ENCODE data around the gene GRK4.
"Not testable (repeated sequence)": the region's sequence is repeated elsewhere in the genome, so short reads cannot be mapped to it uniquely, and the experiment has no call there.

Gene GRK4

DNA sequence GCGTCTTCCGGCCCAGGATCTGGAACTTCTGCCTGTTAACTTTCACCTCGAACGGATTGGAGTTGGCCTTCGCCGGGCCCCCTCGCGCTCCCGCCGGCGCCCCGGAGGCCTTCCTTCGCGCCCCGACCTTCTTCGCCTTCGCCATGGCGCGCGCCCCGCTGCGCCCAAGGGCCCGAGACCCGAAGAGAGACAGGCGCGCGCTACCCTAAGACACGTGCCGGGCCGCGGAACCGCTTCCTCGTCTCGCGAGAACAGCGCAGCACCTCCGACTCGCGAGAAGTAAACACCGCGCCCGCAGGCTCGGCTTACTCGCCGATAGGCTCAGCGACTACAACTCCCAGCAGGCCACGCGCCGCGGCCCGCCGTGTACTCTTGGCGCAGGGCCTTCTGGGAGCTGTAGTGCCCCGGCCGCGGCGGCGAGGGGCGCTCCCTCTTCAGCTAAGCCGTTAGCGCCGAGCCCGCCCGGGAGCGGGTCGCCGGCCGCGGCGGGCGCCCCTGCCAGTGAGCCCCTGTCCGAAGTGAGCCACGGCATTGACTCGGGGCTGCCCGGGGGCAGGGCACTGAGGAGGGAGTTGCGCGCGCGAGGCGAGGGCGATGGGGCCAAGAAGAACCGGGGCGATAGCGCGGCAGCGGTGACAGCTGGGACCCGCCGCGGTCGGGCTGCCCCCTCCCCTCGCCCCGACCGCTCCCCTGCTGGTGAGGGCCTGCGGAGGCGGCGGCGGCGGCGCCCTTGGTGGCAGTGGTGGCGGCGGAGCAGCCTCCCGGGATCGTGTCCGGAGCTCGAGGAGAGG is at the start of gene GRK4, which contains the start of gene NOP14:
Gene GRK4 (plus strand): TSS at position 397 of the 791 bp plus-strand sequence. CDS start 500 bp downstream, outside the sequence.
Gene NOP14 (minus strand): TSS at position 232 of the 791 bp plus-strand sequence. CDS start 87 bp downstream, at position 145.
- peak; percentile 87 for DNase-seq (ENCODE audit: low read depth)

- DNase-seq (ENCODE audit: low read depth): no peak
Observed at GRCh38 chr4:2914256-2915126, 48.9 kb upstream of the GRK4 start.

GRCh38 chr4:2915789-2916188 is 47.6 kb upstream of the GRK4 start:
- DNase-seq (ENCODE audit: low read depth): no peak

DNA sequence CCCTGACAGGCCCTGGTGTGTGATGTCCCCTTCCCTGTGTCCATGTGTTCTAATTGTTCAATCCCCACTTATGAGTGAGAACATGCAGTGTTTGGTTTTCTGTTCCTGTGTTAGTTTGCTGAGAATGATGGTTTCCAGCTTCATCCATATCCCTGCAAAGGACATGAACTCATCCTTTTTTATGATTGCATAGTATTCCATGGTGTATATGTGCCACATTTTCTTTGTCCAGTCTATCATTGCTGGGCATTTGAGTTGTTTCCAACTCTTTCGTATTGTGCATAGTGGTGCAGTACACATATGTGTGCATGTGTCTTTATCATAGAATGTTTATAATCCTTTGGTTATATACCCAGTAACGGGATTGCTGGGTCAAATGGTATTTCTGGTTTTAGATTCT is 46.7 kb upstream of the GRK4 start:
- DNase-seq (ENCODE audit: low read depth): not testable (repeated sequence)

DNA sequence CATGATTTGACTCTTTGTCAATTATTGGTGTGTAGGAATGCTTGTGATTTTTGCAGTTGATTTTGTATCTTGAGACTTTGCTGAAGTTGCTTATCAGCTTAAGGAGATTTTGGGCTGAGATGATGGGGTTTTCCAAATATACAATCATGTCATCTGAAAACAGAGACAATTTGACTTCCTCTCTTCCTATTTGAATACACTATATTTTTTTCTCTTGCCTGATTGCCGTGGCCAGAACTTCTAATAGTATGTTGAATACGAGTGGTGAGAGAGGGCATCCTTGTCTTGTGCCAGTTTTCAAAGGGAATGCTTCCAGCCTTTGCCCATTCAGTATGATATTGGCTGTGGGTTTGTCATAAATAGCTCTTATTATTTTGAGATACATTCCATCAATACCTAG is 45.1 kb upstream of the GRK4 start:
- not testable (repeated sequence) for DNase-seq (ENCODE audit: low read depth)

DNA sequence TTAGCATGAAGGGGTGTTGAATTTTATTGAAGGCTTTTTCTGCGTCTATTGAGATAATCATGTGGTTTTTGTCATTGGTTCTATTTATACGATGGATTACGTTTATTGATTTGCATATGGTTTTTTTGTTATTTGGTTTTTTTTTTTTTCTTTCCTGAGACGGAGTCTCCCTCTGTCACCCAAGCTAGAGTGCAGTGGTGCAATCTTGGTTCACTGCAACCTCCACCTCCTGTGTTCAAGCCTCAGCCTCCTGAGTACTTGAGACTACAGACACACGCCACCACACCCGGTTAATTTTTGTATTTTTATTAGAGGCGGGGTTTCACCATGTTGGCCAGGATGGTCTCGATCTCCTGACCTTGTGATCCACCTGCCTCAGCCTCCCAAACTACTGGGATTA is 44.7 kb upstream of the GRK4 start:
- not testable (repeated sequence) for DNase-seq (ENCODE audit: low read depth)

- not testable (repeated sequence) for DNase-seq (ENCODE audit: low read depth)
Observed at GRCh38 chr4:2922453-2923101, 40.8 kb upstream of the GRK4 start.

GRCh38 chr4:2923141-2923551 is 40.2 kb upstream of the GRK4 start:
- no peak for DNase-seq (ENCODE audit: low read depth)

DNA sequence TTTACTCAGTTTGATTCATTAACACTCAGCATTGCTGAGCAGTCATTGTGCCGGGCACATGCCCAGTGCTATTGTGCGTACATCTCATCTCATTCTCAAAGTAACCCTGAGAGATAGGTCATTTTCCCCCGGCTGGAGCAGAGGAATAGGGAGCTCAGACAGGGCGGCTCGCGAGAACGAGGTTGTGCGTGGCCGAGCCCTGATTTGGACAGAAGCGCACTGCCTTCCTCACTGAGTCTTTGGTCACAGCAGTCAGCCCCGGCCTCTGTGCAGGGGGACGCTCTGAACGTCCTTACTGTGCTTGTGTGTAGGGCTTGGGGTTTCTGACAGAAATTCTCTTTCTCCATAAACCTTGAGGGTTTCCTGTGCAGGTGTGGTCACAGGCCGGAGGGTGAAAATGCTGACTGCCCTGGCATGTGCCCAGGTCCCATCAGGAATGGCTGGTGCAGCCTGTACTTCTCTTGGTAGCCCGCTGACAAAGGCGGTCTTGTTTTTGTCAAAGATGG is 39.6 kb upstream of the GRK4 start:
- no peak for DNase-seq (ENCODE audit: low read depth)

DNA sequence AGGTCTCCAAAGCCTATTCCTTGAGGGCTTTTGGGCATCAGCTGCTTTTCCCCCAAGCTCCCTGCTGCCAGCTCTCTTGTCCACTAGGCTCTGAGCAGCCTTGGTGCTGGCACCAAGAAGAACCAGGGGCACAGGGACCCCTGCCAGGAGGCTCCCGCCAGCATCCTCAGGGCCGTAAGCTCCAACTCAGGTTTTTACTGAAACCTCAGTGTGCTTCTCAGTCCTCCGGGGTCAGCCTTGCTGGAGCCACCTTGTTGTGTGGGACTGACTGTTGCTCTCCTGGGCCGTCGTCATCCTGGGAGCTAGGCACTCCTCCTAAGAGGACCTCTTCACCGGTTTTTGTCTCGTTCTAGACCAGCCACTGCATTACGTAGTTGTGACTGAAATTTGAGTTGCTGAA is 39.1 kb upstream of the GRK4 start:
- no peak for DNase-seq (ENCODE audit: low read depth)

GRCh38 chr4:2924765-2925301 is 38.5 kb upstream of the GRK4 start:
- DNase-seq (ENCODE audit: low read depth): no peak

DNA sequence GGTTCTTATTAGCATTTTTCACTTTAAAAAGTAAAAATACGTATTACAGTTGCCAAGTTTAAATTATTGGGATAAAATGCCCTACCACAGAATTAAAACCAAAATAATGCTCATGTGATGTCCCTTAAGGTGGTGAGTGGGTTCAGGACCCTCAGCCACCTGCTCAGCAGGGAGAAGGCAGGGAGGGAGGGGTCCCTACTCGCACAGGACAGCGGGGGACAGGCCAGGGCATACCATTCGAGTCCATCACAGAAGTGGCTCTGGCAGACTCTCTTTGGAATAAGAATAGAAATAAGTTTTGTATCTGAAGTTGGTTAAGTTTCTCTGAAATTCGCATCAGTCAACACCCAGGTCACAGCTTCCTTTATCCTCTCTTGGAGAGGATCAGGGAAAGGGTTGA is 37.9 kb upstream of the GRK4 start:
- no peak for DNase-seq (ENCODE audit: low read depth)

- DNase-seq (ENCODE audit: low read depth): no peak
Observed at GRCh38 chr4:2925931-2926860, 37.2 kb upstream of the GRK4 start.

GRCh38 chr4:2927016-2927695 is 36.2 kb upstream of the GRK4 start:
- DNase-seq (ENCODE audit: low read depth): no peak

- DNase-seq (ENCODE audit: low read depth): no peak
Observed at GRCh38 chr4:2927696-2928075, 35.7 kb upstream of the GRK4 start.

DNA sequence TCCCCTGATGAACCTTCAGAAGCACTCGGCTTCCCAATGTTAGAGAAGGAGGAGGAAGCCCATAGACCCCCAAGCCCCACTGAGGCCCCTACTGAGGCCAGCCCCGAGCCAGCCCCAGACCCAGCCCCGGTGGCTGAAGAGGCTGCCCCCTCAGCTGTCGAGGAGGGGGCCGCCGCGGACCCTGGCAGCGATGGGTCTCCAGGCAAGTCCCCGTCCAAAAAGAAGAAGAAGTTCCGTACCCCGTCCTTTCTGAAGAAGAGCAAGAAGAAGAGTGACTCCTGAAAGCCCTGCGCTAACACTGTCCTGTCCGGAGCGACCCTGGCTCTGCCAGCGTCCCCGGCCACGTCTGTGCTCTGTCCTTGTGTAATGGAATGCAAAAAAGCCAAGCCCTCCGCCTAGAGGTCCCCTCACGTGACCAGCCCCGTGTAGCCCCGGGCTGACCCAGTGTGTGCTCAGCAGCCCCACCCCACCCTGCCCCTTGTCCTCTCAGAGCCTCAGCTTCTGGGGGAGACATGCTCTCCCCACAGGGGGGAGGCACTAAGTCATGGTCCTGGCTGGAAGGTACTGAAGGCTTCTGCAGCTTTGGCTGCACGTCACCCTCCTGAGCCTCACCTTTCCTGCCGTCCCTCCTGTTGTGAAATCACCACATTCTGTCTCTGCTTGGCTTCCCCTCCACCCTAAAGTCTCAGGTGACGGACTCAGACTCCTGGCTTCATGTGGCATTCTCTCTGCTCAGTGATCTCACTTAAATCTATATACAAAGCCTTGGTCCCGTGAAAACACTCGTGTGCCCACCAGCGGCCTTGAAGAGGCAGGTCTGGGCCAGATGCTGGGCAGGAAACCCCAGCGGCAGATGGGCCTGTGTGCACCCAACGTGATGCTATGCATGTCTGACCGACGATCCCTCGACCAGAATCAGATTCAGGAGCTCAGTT is 34.9 kb upstream of the GRK4 start:
- DNase-seq (ENCODE audit: low read depth): no peak

DNA sequence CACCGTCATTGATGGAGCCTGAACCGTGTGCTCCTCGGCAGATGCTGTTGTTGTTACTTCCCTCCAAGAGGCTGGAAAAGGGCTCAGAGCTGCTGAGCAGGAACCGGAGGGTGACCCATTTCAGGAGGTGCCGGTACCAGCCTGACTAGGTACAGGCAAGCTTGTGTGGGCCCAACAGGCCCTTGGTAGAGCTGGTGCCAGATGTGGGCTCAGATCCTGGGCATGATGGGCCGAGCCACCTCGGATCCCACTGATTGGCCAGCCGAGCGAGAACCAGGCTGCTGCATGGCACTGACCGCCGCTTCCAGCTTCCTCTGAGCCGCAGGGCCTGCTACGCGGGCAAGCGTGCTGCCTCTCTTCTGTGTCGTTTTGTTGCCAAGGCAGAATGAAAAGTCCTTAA is 33.9 kb upstream of the GRK4 start:
- DNase-seq (ENCODE audit: low read depth): no peak

DNA sequence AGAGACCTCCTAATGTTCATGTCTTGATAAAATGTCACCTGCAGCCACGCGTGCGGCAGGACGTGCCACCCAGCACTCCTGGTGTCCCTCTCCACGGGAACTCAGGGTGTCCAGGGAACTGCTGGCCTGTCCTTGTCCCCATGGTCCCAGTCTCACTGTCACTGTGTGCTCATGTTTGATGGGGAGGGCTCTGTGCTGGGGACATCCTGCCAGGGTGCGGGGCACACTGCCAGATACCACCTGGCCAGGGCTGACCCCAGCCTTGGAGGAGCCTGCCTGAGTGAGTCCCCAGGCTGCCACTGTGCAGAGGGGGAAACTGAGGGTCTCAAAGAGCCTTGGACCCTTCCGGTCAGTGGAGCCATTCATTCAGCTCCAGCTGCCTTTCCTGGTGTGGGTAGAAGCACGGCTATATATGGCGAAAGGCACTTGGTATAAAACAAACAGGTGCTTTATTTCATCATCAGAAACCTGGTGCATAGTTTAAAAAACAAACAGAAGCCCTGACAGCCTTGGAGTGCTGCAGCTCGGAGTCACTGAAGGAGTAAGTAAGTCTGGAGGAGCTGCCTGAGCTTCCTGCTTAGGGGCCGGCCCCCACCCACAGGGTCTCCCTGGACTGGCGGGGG is 33.1 kb upstream of the GRK4 start:
- DNase-seq (ENCODE audit: low read depth): no peak

Measured in stimulated activated CD8-positive, alpha-beta memory T cell treated with anti-CD3 and anti-CD28 coated beads, Interleukin-15, amount 100 ng/mL, for 24 hours (primary cell).